NB4 (cell line): ENCODE measurements around the gene CALCOCO1.

Experiments used
- POLR2A ChIP-seq: IDR thresholded peaks from 2 replicates; pipeline ENCODE4 v1.6.1; 2011; ENCODE audit warnings: mild to moderate bottlenecking; ENCODE audit not compliant: insufficient read length; ENCODE audit errors: extremely low read depth
- TF ChIP-seq, protein P1 (sequence below): IDR thresholded peaks from one replicate; pipeline ENCODE4 v1.5.1; 2012; ENCODE audit warnings: low read depth, low read length

DNA sequence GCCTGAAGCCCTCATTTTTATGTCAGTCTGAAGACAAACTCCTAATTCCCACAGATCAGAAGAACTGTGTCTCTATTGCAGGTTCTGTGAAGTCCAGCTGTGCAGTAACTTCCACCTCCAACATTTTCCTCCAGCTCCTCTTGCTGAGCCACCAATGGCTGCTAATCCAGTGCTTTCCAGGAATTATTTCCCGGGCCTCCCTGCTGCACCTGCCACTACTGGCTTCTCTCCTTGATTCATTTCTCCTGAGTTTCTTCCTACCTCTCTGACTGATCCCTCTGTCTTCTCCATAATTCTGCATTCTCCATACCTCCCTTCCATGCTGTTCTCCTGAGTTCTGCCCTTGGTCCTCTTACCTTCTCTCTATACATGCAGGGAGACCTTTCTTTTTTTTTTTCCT, 21.2 kb downstream of the CALCOCO1 start:
- TF ChIP-seq, protein P1, sequence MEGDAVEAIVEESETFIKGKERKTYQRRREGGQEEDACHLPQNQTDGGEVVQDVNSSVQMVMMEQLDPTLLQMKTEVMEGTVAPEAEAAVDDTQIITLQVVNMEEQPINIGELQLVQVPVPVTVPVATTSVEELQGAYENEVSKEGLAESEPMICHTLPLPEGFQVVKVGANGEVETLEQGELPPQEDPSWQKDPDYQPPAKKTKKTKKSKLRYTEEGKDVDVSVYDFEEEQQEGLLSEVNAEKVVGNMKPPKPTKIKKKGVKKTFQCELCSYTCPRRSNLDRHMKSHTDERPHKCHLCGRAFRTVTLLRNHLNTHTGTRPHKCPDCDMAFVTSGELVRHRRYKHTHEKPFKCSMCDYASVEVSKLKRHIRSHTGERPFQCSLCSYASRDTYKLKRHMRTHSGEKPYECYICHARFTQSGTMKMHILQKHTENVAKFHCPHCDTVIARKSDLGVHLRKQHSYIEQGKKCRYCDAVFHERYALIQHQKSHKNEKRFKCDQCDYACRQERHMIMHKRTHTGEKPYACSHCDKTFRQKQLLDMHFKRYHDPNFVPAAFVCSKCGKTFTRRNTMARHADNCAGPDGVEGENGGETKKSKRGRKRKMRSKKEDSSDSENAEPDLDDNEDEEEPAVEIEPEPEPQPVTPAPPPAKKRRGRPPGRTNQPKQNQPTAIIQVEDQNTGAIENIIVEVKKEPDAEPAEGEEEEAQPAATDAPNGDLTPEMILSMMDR, result no peak
- no peak for TF ChIP-seq POLR2A
